ENCODE data around the gene PRPH. TPM values are rescaled to one million over a fixed set of nuclear protein-coding genes. Genes with fewer than 3 reads are reported as not detected.
A peak's percentile ranks its signal among the peaks of the same experiment; 100 is the strongest.

Gene PRPH
- total and polyA plus RNA-seq, 9 of the 15 experiments (the other 6 are each of a cell fraction or from before 2014, with no cell fraction given): 0.27 to 1.9 (median 1.3) TPM; not detected in 1

- TF ChIP-seq TEAD1 (CRISPR knock-in tag; IDR thresholded peaks at IDR 0.05): peak in 1 of 2 experiments; percentile 46; a peak in 2 of 4 replicates
- no peak for TF ChIP-seq MAFG (tag; conservative IDR thresholded peaks at IDR 0.05)
- TF ChIP-seq NR3C1 (CRISPR knock-in tag; IDR thresholded peaks at IDR 0.05): no peak; the same call in none of the 2 replicates
- TF ChIP-seq JUND (IDR thresholded peaks at IDR 0.05; ENCODE audit: borderline replicate concordance, low read depth, low read length): no peak
- TF ChIP-seq JUND (tag; IDR thresholded peaks at IDR 0.05; ENCODE audit: borderline replicate concordance, low read depth, low read length): no peak
- no peak for TF ChIP-seq ZNF655 (CRISPR knock-in tag; IDR thresholded peaks at IDR 0.05)
- no peak for TF ChIP-seq NFATC3 (IDR thresholded peaks at IDR 0.05)
- no peak for TF ChIP-seq ZNF609 (CRISPR knock-in tag; IDR thresholded peaks at IDR 0.05; ENCODE audit: borderline replicate concordance)
- peak; percentile 80; the same call in 1 of the 2 replicates for TF ChIP-seq FOXO4 (CRISPR knock-in tag; IDR thresholded peaks at IDR 0.05)
- no peak for TF ChIP-seq FUS (optimal IDR thresholded peaks at IDR 0.05; ENCODE audit: low read depth, low read length)
- TF ChIP-seq RNF219 (CRISPR knock-in tag; IDR thresholded peaks at IDR 0.05): no peak
- no peak for TF ChIP-seq NR2C2 (CRISPR knock-in tag; IDR thresholded peaks at IDR 0.05)
- peak; percentile 27; the same call in 1 of the 2 replicates for TF ChIP-seq NR2C2 (tag; IDR thresholded peaks at IDR 0.05)
- no peak for TF ChIP-seq JUN (IDR thresholded peaks at IDR 0.05; ENCODE audit: borderline replicate concordance, low read depth, low read length)
- no peak for TF ChIP-seq JUN (CRISPR knock-in tag; IDR thresholded peaks at IDR 0.05; ENCODE audit: borderline replicate concordance)
- TF ChIP-seq MXD1 (CRISPR knock-in tag; IDR thresholded peaks at IDR 0.05; ENCODE audit: borderline replicate concordance, poor library complexity, severe bottlenecking): no peak
- peak in 1 of 2 experiments; percentile 51; a peak in 1 of 4 replicates for TF ChIP-seq NONO (IDR thresholded peaks at IDR 0.05; ENCODE audit: low read depth in 2 of 2, low read length in 1 of 2)
- no peak for TF ChIP-seq SMC3 (conservative IDR thresholded peaks at IDR 0.05; ENCODE audit: insufficient read depth, low read depth, low read length)
These were observed 30.5 kb upstream of the PRPH start (continued) for GRCh38 chr12:49264466-49264872.

Data from K562 (cell line).